ENCODE results near the gene E2F3.
"Not testable (repeated sequence)": the region's sequence is repeated elsewhere in the genome, so short reads cannot be mapped to it uniquely, and the experiment has no call there.

The E2F3 gene

GRCh38 chr6:20467437-20467836 is 65.8 kb downstream of the E2F3 start:
- no peak for DNase-seq (ENCODE audit: low spot score)

- DNase-seq (ENCODE audit: low spot score): no peak
These were observed 66.5 kb downstream of the E2F3 start for GRCh38 chr6:20468209-20468608.

GRCh38 chr6:20472748-20473147 is 71.1 kb downstream of the E2F3 start:
- no peak for DNase-seq (ENCODE audit: low spot score)

GRCh38 chr6:20473518-20473917 is 71.8 kb downstream of the E2F3 start:
- DNase-seq (ENCODE audit: low spot score): no peak

- no peak for DNase-seq (ENCODE audit: low spot score)
These were observed 73.3 kb downstream of the E2F3 start for GRCh38 chr6:20474874-20475542.

DNA sequence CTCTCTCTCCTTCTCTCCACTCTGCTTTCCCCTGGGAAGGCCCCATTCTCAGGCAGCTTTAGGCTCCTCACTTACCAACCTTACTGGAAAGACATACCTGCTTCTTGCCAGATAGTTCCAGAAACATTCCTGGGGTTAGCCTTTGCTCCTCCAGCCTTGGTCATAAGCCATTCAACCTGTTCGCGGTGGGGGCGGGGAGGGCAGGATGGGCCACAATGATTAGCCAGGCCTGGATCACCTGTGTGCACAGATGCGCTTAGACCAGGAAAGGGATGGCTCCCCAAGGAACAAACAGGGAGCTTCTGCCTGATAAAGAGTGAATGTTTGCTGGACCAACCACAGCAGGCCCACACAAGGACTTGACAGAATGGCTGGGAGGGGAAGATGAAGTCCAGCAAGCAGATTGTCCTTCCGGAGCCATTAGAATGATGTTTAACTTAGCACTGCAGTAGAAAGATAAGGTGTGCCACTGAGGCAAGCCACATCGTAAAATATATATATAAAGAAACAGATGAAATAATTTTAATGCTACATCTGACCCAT is 74.9 kb downstream of the E2F3 start:
- no peak for DNase-seq (ENCODE audit: low spot score)

GRCh38 chr6:20477485-20477884 is 75.8 kb downstream of the E2F3 start:
- no peak for DNase-seq (ENCODE audit: low spot score)

GRCh38 chr6:20479060-20479459 is 77.4 kb downstream of the E2F3 start:
- DNase-seq (ENCODE audit: low spot score): no peak

GRCh38 chr6:20479526-20479925 is 77.8 kb downstream of the E2F3 start:
- no peak for DNase-seq (ENCODE audit: low spot score)

- no peak for DNase-seq (ENCODE audit: low spot score)
These were observed 79.6 kb downstream of the E2F3 start for GRCh38 chr6:20481281-20481680.

DNA sequence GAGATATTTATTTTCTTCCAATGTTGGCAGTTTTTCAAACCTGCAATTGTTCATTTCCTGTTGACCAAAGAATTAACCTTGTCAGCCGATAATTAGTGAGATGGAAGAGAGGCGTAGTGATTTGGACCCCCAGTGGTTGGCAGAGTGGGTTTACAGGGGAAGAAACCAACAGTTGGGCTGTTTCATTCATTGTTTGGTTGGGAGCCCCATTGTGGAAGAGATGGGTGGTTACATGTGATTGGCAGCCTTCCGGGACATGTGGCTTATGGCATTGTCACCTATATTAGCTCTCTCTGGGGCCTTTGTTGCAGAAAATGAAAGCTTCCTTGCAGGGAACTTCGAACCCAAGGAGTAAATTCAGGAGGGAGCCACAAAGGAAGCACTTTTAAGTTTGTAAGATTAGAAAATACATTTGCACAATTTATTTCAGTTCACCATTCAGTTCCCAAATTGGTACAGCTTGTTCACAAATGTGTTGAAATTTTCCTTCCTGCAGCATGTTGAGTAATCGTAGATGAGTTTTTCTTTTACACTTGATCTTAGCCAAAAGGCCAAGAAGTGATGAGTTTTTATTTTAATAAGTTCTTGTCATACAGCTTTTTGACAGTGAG is 82.3 kb downstream of the E2F3 start:
- DNase-seq (ENCODE audit: low spot score): no peak

- DNase-seq (ENCODE audit: low spot score): no peak
These were observed 85.0 kb downstream of the E2F3 start for GRCh38 chr6:20486641-20487040.

DNA sequence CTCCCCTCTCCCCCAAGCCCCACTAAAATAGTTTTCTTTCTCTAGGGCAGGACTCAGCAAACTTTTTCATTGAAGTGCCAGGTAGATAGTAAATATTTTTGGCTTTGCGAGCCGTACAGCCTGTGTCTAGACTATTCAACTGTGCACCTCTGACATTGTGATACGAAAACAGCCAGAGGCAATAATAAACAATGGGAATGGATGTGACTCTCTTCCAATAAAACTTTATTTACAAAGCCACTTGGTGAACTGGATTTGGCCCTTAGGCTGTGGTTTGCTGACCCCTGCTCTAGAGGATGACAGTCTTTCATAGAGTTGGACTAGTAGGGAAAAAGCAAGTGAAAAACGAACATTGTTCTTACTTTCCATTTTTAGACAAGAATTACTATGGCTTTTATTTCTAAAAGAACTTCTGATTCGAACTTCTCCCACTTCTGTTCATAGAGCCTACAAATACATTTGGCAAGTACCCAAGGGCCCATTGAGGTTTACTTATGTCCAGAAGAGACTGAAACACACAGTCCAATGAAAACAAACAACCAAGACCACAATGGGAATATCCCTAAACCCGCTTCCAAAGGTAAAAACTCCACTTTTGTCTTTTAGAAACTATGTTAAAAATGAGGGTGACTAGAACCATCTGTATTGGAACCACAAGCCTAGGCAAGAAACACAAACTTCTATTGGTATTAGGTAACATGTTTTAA is 86.1 kb downstream of the E2F3 start:
- DNase-seq (ENCODE audit: low spot score): no peak

DNA sequence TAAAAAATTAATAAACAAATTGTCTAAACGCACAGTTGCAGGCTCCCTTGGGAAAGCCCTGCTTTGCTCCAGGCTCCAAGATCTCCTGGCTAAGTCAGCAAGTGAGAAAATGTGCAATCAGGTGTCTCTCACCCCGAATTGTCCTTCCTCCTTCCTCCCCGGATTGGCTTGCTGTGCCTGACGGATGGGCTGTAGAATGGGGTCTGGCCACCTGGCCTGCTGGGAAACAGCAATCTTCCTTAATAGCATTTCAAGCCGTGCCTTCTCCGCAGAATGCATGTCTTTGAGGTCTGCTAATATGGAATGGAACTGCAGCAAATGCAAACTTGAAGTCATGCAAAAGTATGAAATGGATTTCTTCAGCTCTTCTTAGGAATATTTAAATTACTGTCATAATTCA is 88.9 kb downstream of the E2F3 start:
- DNase-seq (ENCODE audit: low spot score): no peak

DNA sequence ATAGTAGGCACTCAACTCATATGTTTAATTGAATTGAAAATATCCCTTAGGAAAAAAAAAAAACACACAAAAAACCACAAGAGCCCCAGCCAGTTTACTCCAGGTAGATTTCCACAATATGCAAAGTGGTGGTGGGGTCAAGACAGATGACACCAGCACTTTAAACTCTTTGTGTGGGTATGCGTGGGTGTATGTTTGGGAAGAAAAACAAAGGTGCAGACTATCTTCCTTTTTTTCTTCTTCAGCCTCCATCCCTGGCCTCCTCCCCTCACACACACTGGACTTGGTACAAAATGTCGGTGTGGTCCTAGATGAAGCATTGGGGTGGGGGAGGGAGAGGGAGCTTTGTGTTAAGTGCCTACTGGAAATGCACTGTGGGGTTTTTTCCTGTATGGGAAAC is 90.4 kb downstream of the E2F3 start:
- DNase-seq (ENCODE audit: low spot score): no peak

DNA sequence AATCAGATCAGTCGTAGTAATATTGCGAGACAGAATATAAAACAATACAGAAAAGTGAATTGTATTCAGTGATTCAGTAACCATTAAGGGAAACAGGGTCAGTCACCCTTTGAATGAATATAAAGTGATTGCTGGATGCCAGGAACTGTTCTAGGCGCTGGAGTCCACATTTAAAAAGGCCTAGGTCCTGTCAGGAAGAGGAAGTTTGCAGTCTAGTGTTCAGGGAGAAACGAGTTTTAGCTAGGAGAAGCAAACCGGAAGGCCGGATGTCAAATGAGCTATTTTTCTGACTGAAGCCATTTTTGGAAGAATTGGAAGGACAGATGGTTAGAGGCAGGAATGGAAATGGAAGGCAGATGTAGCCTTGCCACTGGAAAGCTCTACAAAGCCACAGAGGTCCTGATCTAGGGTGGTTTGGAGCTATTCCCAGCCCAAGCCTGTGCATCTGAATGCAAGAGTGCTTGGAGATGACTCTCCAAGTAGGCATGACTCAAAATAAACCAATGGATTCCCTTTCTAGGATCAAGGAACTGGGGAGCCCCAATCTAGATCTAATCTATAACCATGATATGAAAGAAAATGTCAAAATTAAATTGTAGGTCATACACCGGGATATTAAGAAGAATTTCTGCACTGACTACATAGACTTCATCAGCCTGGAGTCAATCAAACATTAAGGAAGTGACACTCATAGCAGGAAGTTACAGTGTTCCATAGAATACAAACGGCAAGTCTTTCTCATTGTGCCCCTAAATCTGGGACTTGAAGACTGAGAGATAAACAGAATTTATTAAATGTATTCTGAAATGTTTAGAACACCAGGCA is 95.7 kb downstream of the E2F3 start:
- DNase-seq (ENCODE audit: low spot score): no peak

- no peak for DNase-seq (ENCODE audit: low spot score)
These were observed 96.3 kb downstream of the E2F3 start for GRCh38 chr6:20498041-20498385.

GRCh38 chr6:20509212-20509611 is 107.5 kb downstream of the E2F3 start:
- DNase-seq (ENCODE audit: low spot score): no peak

- DNase-seq (ENCODE audit: low spot score): no peak
These were observed 110.2 kb downstream of the E2F3 start for GRCh38 chr6:20511852-20512251.

- not testable (repeated sequence) for DNase-seq (ENCODE audit: low spot score)
These were observed 123.5 kb downstream of the E2F3 start for GRCh38 chr6:20525208-20525607.

GRCh38 chr6:20529086-20529448 is 127.4 kb downstream of the E2F3 start:
- not testable (repeated sequence) for DNase-seq (ENCODE audit: low spot score)

GRCh38 chr6:20532881-20533280 is 131.2 kb downstream of the E2F3 start:
- no peak for DNase-seq (ENCODE audit: low spot score)
